GM23248 (cell line): ENCODE data around the gene COL19A1.

ENCODE experiments used
- EZH2 ChIP-seq: fragments of 200-600 bp; sonication (generic); IDR thresholded peaks from 2 replicates; pipeline ENCODE4 v1.6.1; 2018; ENCODE audit warnings: antibody characterized with exemption, mild to moderate bottlenecking; ENCODE audit not compliant: insufficient read depth, poor library complexity, severe bottlenecking
- EZH2phosphoT487 ChIP-seq: fragments of 200-600 bp; sonication (generic); IDR thresholded peaks from 2 replicates; pipeline ENCODE4 v1.6.1; 2018; ENCODE audit warnings: antibody characterized with exemption, moderate library complexity, mild to moderate bottlenecking, low read depth; ENCODE audit not compliant: insufficient read depth

- no peak for TF ChIP-seq EZH2
- TF ChIP-seq EZH2phosphoT487, result no peak
These were observed 310.6 kb downstream of the COL19A1 start for GRCh38 chr6:70176842-70177550.
